K562 (cell line): ENCODE results near the gene BEND6. TPM values are rescaled to one million over a fixed set of nuclear protein-coding genes. Genes with fewer than 3 reads are reported as not detected.
A peak's percentile ranks its signal among the peaks of the same experiment; 100 is the strongest.

Source experiments
- ATAC-seq: fragments of 200-7000 bp; cut with Tn5 transposase; 3 replicates; pipeline ENCODE4 v1.9.1; 2020; ENCODE audit warnings: moderate library complexity
- Bru-seq: library from RNA; stranded (reverse); fragments of 400-500 nt; gene quantifications from one replicate; lab custom pipeline; 2021; lab: Mats Ljungman, UMichigan
- BruChase-seq, 2 experiments: library from RNA; stranded (reverse); fragments of 400-500 nt; gene quantifications; one replicate each; lab custom pipeline; 2021; lab: Mats Ljungman, UMichigan
- BruUV-seq: library from RNA; stranded (reverse); fragments of 400-500 nt; replicated peaks from 2 replicates; lab custom pipeline; 2021; lab: Mats Ljungman, UMichigan
- CTCF ChIA-PET: fragments of 300-600 bp; formaldehyde crosslinking; extraction: SDS; loops from one replicate; lab custom pipeline; 2021; ENCODE audit warnings: low intra/inter-chr PET ratio; lab: Yijun Ruan, JAX
- POLR2A ChIA-PET: fragments of 300-600, 350-650 bp; sonication (Branson Sonifier 250); formaldehyde crosslinking; extraction: SDS; loops from one replicate; lab custom pipeline; 2021; ENCODE audit warnings: antibody characterized with exemption, inconsistent platforms; lab: Yijun Ruan, JAX
- DNase-seq, 4 experiments: peaks; one replicate each; pipeline versions ENCODE4 v3.0.0 to v3.0.0-alpha.2; 2011 to 2018; ENCODE audit warnings: low spot score in 3 of 4, mixed read lengths in 3 of 4; ENCODE audit errors: extremely low read depth in 1 of 4
- FAIRE-seq: peaks from 2 replicates; lab custom pipeline; 2011; peaks lifted over from hg19 to GRCh38; lab: Jason Lieb, UNC
- H2AFZ ChIP-seq: 2 replicates; pipeline ENCODE4 v1.6.0; 2011; ENCODE audit warnings: low read depth, low read length, control low read depth, inconsistent platforms
- H3K27ac ChIP-seq: fragments of 200-600 bp; 3 replicates; pipeline ENCODE4 v1.8.0; 2011; ENCODE audit warnings: low read depth, mild to moderate bottlenecking, control low read depth, inconsistent platforms, low read length, moderate library complexity, mixed read lengths; ENCODE audit errors: extremely low read depth
- H3K27me3 ChIP-seq, 2 experiments: fragments of 300-600 bp in 1 of 2; 2 replicates in 1 of 2; 3 replicates in 1 of 2; pipeline versions ENCODE4 v1.6.0 to v1.8.0; 2011; ENCODE audit warnings: inconsistent platforms in 2 of 2, low read length in 2 of 2, mild to moderate bottlenecking in 1 of 2, mixed read lengths in 1 of 2, moderate library complexity in 1 of 2; ENCODE audit not compliant: control insufficient read depth in 2 of 2, insufficient read depth in 2 of 2
- H3K36me3 ChIP-seq: fragments of 300-600 bp; 3 replicates; pipeline ENCODE4 v1.8.0; 2011; ENCODE audit warnings: mild to moderate bottlenecking, low read length, inconsistent platforms; ENCODE audit not compliant: control insufficient read depth, insufficient read depth
- H3K4me1 ChIP-seq, 2 experiments: fragments of 200-600 bp in 1 of 2; replicated peaks in 1 of 2; 2 replicates in 1 of 2; 3 replicates in 1 of 2; pipeline versions ENCODE4 v1.5.1 to v1.8.0; 2011; ENCODE audit warnings: inconsistent platforms in 2 of 2, low read length in 2 of 2, mild to moderate bottlenecking in 1 of 2, mixed read lengths in 1 of 2, moderate library complexity in 1 of 2; ENCODE audit not compliant: control insufficient read depth in 2 of 2, insufficient read depth in 2 of 2
- H3K4me2 ChIP-seq: 2 replicates; pipeline ENCODE4 v1.6.1; 2011; ENCODE audit warnings: low read length, control low read depth, inconsistent platforms, mixed read lengths; ENCODE audit not compliant: insufficient read depth
- H3K4me3 ChIP-seq: fragments of 200-600 bp; sonication (generic), shearing (Covaris generic); 2 replicates; pipeline ENCODE4 v1.5.1; 2016; ENCODE audit warnings: control low read depth, inconsistent platforms
- H3K79me2 ChIP-seq: fragments of 200-600 bp; 3 replicates; pipeline ENCODE4 v1.8.0; 2011; ENCODE audit warnings: low read length, inconsistent platforms; ENCODE audit not compliant: control insufficient read depth, insufficient read depth
- H3K9ac ChIP-seq, 2 experiments: 2 replicates each; pipeline versions ENCODE4 v1.6.0 to v1.6.1; 2011; ENCODE audit warnings: low read depth in 2 of 2, low read length in 2 of 2, control low read depth in 1 of 2, inconsistent platforms in 1 of 2, mild to moderate bottlenecking in 1 of 2, mixed read lengths in 1 of 2; ENCODE audit not compliant: insufficient read depth in 1 of 2
- H3K9me1 ChIP-seq: one replicate; pipeline ENCODE4 v1.6.0; 2011; ENCODE audit warnings: inconsistent platforms, mild to moderate bottlenecking, low read length, moderate library complexity; ENCODE audit not compliant: control insufficient read depth, insufficient read depth
- H3K9me3 ChIP-seq: replicated peaks from 2 replicates; pipeline ENCODE4 v1.5.1; 2011; ENCODE audit warnings: low read depth, low read length, inconsistent platforms; ENCODE audit not compliant: control insufficient read depth, insufficient read depth
- H4K20me1 ChIP-seq: replicated peaks from 2 replicates; pipeline ENCODE4 v1.6.1; 2011; ENCODE audit warnings: low read length, inconsistent platforms, mixed read lengths; ENCODE audit not compliant: control insufficient read depth, insufficient read depth
- ATF1 ChIP-seq, 2 experiments: fragments of 450-650 bp in 1 of 2; IDR thresholded peaks; 2 replicates each; pipeline ENCODE4 v1.6.1; 2016; ENCODE audit warnings: missing compliant biosample characterization in 1 of 2, missing genetic modification characterization in 1 of 2
- MAZ ChIP-seq, 2 experiments: fragments of 450-650 bp in 1 of 2; sonication (generic) in 1 of 2; formaldehyde crosslinking; IDR thresholded peaks in 1 of 2; conservative IDR thresholded peaks in 1 of 2; 2 replicates each; pipeline versions ENCODE4 v1.4.0 to v1.5.0; 2020; ENCODE audit warnings: mild to moderate bottlenecking in 1 of 2, missing genetic modification reagents in 1 of 2
- MYNN ChIP-seq, 2 experiments: sonication (generic); formaldehyde crosslinking in 1 of 2; IDR thresholded peaks; 2 replicates each; pipeline versions ENCODE4 v1.5.0 to v1.6.1; 2016 to 2020; ENCODE audit warnings: antibody characterized with exemption in 1 of 2, missing genetic modification reagents in 1 of 2
- NUFIP1 ChIP-seq: fragments of 450-650 bp; IDR thresholded peaks from 2 replicates; pipeline ENCODE4 v1.6.1; 2018; ENCODE audit not compliant: partially characterized antibody
- POU5F1 ChIP-seq: fragments of 150-350 bp; IDR thresholded peaks from 2 replicates; pipeline ENCODE4 v1.6.1; 2014; ENCODE audit warnings: borderline replicate concordance, low read length, low read depth, mild to moderate bottlenecking; ENCODE audit not compliant: partially characterized antibody
- SLC30A9 ChIP-seq: fragments of 250-450 bp; sonication (Bioruptor Pico); IDR thresholded peaks from 2 replicates; pipeline ENCODE4 v1.8.0; 2022; ENCODE audit warnings: mild to moderate bottlenecking, moderate library complexity
- ZNF311 ChIP-seq: fragments of 250-450 bp; sonication (Bioruptor Pico); IDR thresholded peaks from 2 replicates; pipeline ENCODE4 v1.4.0; 2020; ENCODE audit warnings: mild to moderate bottlenecking, moderate library complexity
- ZNF431 ChIP-seq: sonication (generic); formaldehyde crosslinking; IDR thresholded peaks from 2 replicates; pipeline ENCODE4 v1.8.0; 2022; ENCODE audit warnings: mild to moderate bottlenecking, missing genetic modification reagents
- ZNF445 ChIP-seq: fragments of 250-450 bp; sonication (Bioruptor Pico); IDR thresholded peaks from 2 replicates; pipeline ENCODE4 v1.4.0; 2020; ENCODE audit warnings: low read depth, mild to moderate bottlenecking, moderate library complexity
- ZSCAN29 ChIP-seq: fragments of 450-650 bp; IDR thresholded peaks from 2 replicates; pipeline ENCODE4 v1.6.1; 2017
- WGBS: fragments of 100-300 bp; shearing (Covaris generic); methylation state at CpG from one replicate; pipeline ENCODE4 v1.1.6; 2016; ENCODE audit warnings: low coverage, mixed read lengths; ENCODE audit not compliant: insufficient coverage; ENCODE audit errors: missing lambda C conversion rate; 5-methylcytosine and 5-hydroxymethylcytosine counted together
- in situ Hi-C: fragments of 300-500 bp; cut with MboI; formaldehyde crosslinking; loops from 4 replicates; pipeline ENCODE4 v1.15.0; 2018; ENCODE audit warnings: inconsistent platforms, mixed read lengths
- intact Hi-C: fragments of 100-400 bp; cut with micrococcal nuclease; formaldehyde crosslinking; loops from 2 replicates; pipeline ENCODE4 v1.14.2; 2022
- long read RNA-seq, 3 experiments: library from polyadenylated mRNA in 2 of 3; library from RNA in 1 of 3; unstranded in 2 of 3; stranded (forward) in 1 of 3; transcript quantifications; one replicate each; pipeline ENCODE4 v2.0.0, GENCODE V29; 2019 to 2022
- polyA minus RNA-seq, 3 experiments: library from RNA; depleted of rRNA, polyadenylated mRNA; stranded (reverse); fragments of >200 nt; gene quantifications; 2 replicates each; pipeline ENCODE4 v1.2.3, GENCODE V29; 2011
- polyA plus RNA-seq, 8 experiments: library from polyadenylated mRNA; depleted of rRNA in 4 of 8; stranded (reverse) in 5 of 8; unstranded in 3 of 8; fragments of >200 nt; fragmentation: Nextera tagmentation in 2 of 8; fragmentation: Illumina TruSeq in 1 of 8; extraction: Ambion mirVana in 2 of 8; extraction: Trizol in 1 of 8; gene quantifications; 2 replicates each; pipeline versions ENCODE4 v1.2.1 to v1.2.3, GENCODE V29; 2011 to 2014; ENCODE audit warnings: inconsistent platforms in 1 of 8, missing spikeins in 1 of 8
- total RNA-seq, 7 experiments: library from RNA; depleted of rRNA in 6 of 7; stranded (reverse); fragments of >200 nt in 6 of 7; fragmentation: Illumina TruSeq in 2 of 7; extraction: Trizol in 2 of 7; gene quantifications; 2 replicates each; pipeline versions ENCODE4 v1.2.1 to v1.2.3, GENCODE V29; 2011 to 2021; ENCODE audit warnings: low replicate concordance in 1 of 7
- TF ChIP-seq, protein P1 (sequence below): fragments of 200-400 bp; formaldehyde crosslinking; IDR thresholded peaks from 2 replicates; pipeline ENCODE4 v1.6.1; 2017; ENCODE audit warnings: mild to moderate bottlenecking, low read depth, low read length, moderate library complexity
- TF ChIP-seq, protein P2 (sequence below): fragments of 450-650 bp; formaldehyde crosslinking; IDR thresholded peaks from 2 replicates; pipeline ENCODE4 v1.4.0; 2022; ENCODE audit warnings: mild to moderate bottlenecking, moderate library complexity

BEND6 gene, protein sequence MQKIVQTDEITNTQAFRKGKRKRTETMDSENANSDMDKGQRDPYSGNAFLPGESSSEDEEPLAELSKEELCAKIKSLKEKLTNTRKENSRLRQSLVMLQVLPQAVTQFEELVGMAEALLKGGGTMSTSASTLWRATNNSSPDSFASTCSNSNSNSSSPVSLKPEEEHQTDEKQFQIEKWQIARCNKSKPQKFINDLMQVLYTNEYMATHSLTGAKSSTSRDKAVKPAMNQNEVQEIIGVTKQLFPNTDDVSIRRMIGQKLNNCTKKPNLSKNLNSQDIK
- total RNA-seq (2011; cell fraction: chromatin; rRNA removed; ENCODE audit: low replicate concordance): 0.42 and 0.83 TPM in 2 replicates
- 0.17 TPM in 1 of 2 replicates, not detected in the other for total RNA-seq (2011; cell fraction: nucleolus; rRNA removed)
- total RNA-seq (2011; cell fraction: nucleoplasm; rRNA removed): 0.23 TPM in 1 of 2 replicates, not detected in the other
- total RNA-seq (2014; rRNA removed): 0.86 TPM in 2 replicates
- 1.5 and 1.7 TPM in 2 replicates for total RNA-seq (2014; rRNA removed; fragmentation: Illumina TruSeq; extraction: Trizol)
- total RNA-seq (2015; rRNA removed; fragmentation: Illumina TruSeq; extraction: Trizol): 1.4 TPM in 2 replicates
- total RNA-seq (2021): 0.74 and 1.1 TPM in 2 replicates
- 0.34 and 0.39 TPM in 2 replicates for polyA plus RNA-seq (2011; rRNA removed)
- polyA plus RNA-seq (2011; cell fraction: cytosol; rRNA removed): 0.06 and 0.24 TPM in 2 replicates
- polyA plus RNA-seq (2011; cell fraction: nucleus; rRNA removed): 0.13 and 0.18 TPM in 2 replicates
- 1.2 and 1.9 TPM in 2 replicates for polyA plus RNA-seq (2012)
- 1.2 and 2.3 TPM in 2 replicates for polyA plus RNA-seq (2014; fragmentation: Illumina TruSeq; extraction: Trizol)
- under 1 TPM; 0.37 to 0.52 TPM for polyA plus RNA-seq (2014; fragmentation: Nextera tagmentation; extraction: Ambion mirVana)
- polyA plus RNA-seq (2014; rRNA removed): 1.4 and 4.0 TPM in 2 replicates
- 0.32 and 0.48 TPM in 2 replicates for polyA minus RNA-seq (2011; rRNA and poly(A)+ RNA removed)
- not detected in 2 replicates for polyA minus RNA-seq (2011; cell fraction: cytosol; rRNA and poly(A)+ RNA removed)
- under 0.01 and 0.44 TPM in 2 replicates for polyA minus RNA-seq (2011; cell fraction: nucleus; rRNA and poly(A)+ RNA removed)
- Bru-seq, nascent RNA: percentile 45 among the genes with signal in this experiment
- BruChase-seq, experiment 1, labeled RNA remaining after a 2-hour chase: percentile 46 among the genes with signal in this experiment
- BruChase-seq, experiment 2, labeled RNA remaining after a 6-hour chase: percentile 40 among the genes with signal in this experiment
- long read RNA-seq, experiment 1, partial matches to known transcripts: 2 of 8 reads
- long read RNA-seq, experiment 1, other reads (novel, unspliced or antisense): 4 of 8 reads
- long read RNA-seq, experiment 2: 0 reads
- long read RNA-seq, experiment 3, partial matches to known transcripts: 0 of 3 reads
- long read RNA-seq, experiment 3, other reads (novel, unspliced or antisense): 1 of 3 reads

DNA sequence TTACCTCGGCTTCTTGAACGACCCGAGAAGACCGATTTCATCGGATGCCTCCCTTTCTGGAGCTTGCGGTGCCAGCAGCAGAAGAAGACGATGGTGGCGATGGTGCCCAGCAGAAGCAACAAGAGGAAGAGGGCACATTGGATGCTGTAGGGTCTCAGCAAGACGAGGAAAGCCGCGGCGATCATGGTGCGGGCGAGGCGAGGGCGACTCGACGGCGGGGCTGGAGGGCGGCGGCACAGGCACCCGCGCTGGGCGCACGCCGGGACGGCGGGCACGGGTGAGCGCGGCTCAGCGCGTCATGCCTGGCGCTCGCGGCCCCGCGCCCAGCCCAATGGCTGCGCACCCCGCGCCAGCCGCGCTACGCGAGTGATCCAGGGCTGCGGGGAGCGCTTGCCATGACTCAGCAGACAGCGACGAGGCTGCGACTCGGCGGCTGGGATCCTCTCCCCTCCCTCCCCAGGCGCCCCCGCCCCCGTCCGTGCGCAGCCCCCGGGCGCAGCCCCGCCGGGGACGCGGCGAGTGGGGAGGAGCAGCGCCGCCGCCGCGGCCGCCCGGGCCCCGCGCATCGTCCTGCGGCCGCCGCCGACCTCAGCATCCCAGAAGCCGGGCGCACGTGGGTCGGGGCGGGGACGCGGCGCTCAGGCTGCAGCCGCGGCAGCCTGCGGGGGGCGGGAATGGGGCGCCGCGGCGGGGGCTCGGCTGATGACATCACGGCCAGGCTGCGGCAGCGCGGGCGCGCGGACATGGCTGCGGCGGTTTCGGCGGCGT lies at the start of gene BEND6:
TSS of gene BEND6 (plus strand) at position 705 of the 768 bp plus-strand sequence. CDS start 26,704 bp downstream, outside the sequence.
- Histone ChIP-seq H3K9me1 (no peaks in the 10 kb centered on the region), H3K79me2 (peaks cover 19% of the 10 kb centered on the region), H3K27ac (peak within 1 kb of the TSS; percentile 72), H3K36me3 (peaks cover 11% of the 10 kb centered on the region; the same call in 1 of the 3 replicates), H2AFZ (peak within 1 kb of the TSS; percentile 92), H4K20me1 (no peaks in the 10 kb centered on the region), H3K9ac (peak within 1 kb of the TSS; percentile 78 to 91), H3K4me3 (peak within 1 kb of the TSS; percentile 69), H3K27me3 (no peaks in the 10 kb centered on the region), H3K4me1 (peaks cover 13 to 27% of the 10 kb centered on the region in 2 experiments; a peak in 4 of 5 replicates), H3K9me3 (no peaks in the 10 kb centered on the region; the same call in 1 of the 2 replicates), H3K4me2 (peak within 1 kb of the TSS; percentile 91)
- 0% methylated on average over 45 of the region's 107 CpGs for WGBS
- ChIA-PET POLR2A (interaction anchor here (0.5 to 1.4 kb wide), 8 partner anchors 9 to 367 kb away, joined by 3 to 6 read pairs (median 4); partner anchors contain the start of genes BAG2, KIAA1586 and ZNF451), CTCF (interaction anchor here (1.0 to 2.5 kb wide), 2 partner anchors 50 to 67 kb away, joined by 3 to 14 read pairs; no protein-coding TSS in a partner anchor)
- peak; percentile 68 for ATAC-seq
- no peak for FAIRE-seq
- intact Hi-C loops: loop anchor here (1.0 to 5.0 kb wide), 5 partner anchors 50 to 362 kb away; partner anchors contain the start of gene BAG2
- in situ Hi-C loops: no loop called here
- peak; percentile 86 to 90 (median 89) for DNase-seq
- BruUV-seq: no TSS peak
- no peak for TF ChIP-seq ZNF431
- TF ChIP-seq, protein P1, sequence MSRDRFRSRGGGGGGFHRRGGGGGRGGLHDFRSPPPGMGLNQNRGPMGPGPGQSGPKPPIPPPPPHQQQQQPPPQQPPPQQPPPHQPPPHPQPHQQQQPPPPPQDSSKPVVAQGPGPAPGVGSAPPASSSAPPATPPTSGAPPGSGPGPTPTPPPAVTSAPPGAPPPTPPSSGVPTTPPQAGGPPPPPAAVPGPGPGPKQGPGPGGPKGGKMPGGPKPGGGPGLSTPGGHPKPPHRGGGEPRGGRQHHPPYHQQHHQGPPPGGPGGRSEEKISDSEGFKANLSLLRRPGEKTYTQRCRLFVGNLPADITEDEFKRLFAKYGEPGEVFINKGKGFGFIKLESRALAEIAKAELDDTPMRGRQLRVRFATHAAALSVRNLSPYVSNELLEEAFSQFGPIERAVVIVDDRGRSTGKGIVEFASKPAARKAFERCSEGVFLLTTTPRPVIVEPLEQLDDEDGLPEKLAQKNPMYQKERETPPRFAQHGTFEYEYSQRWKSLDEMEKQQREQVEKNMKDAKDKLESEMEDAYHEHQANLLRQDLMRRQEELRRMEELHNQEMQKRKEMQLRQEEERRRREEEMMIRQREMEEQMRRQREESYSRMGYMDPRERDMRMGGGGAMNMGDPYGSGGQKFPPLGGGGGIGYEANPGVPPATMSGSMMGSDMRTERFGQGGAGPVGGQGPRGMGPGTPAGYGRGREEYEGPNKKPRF: no peak
- TF ChIP-seq MAZ (CRISPR knock-in tag; conservative IDR thresholded peaks at IDR 0.05 in 1 of 2, IDR thresholded peaks at IDR 0.05 in 1 of 2): no peak; a peak in 1 of 4 replicates
- TF ChIP-seq SLC30A9 (CRISPR knock-in tag): no peak
- no peak for TF ChIP-seq NUFIP1
- no peak for TF ChIP-seq ZSCAN29
- TF ChIP-seq ZNF445: no peak
- TF ChIP-seq MYNN (IDR thresholded peaks at IDR 0.05): no peak
- no peak for TF ChIP-seq MYNN (CRISPR knock-in tag; IDR thresholded peaks at IDR 0.05)
- TF ChIP-seq, protein P2, sequence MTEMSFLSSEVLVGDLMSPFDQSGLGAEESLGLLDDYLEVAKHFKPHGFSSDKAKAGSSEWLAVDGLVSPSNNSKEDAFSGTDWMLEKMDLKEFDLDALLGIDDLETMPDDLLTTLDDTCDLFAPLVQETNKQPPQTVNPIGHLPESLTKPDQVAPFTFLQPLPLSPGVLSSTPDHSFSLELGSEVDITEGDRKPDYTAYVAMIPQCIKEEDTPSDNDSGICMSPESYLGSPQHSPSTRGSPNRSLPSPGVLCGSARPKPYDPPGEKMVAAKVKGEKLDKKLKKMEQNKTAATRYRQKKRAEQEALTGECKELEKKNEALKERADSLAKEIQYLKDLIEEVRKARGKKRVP (CRISPR knock-in tag): no peak
- no peak for TF ChIP-seq POU5F1
- TF ChIP-seq ATF1 (CRISPR knock-in tag; IDR thresholded peaks at IDR 0.05): peak; percentile 53
- TF ChIP-seq ATF1 (tag; IDR thresholded peaks at IDR 0.05): no peak
- no peak for TF ChIP-seq ZNF311 (CRISPR knock-in tag)
